DMS79 treated with DMSO at 0.1 percent for 48 hours (cell line): Measurements from ENCODE around the gene FAM153A.
"Not testable (repeated sequence)": the region's sequence is repeated elsewhere in the genome, so short reads cannot be mapped to it uniquely, and the experiment has no call there.

Experiments
- DNase-seq: peaks from one replicate; lab custom pipeline; 2025; lab: John Stamatoyannopoulos, UW

FAM153A gene

GRCh38 chr5:177782792-177783633 is at the start of gene FAM153A:
Gene FAM153A (minus strand): TSS chr5:177782899.
- DNase-seq = not testable (repeated sequence)

- not testable (repeated sequence) for DNase-seq
These were observed 49.6 kb upstream of the FAM153A start for GRCh38 chr5:177832287-177832686.

- not testable (repeated sequence) for DNase-seq
These were observed 43.4 kb upstream of the FAM153A start for GRCh38 chr5:177826073-177826472.

GRCh38 chr5:177824776-177825175 is 42.1 kb upstream of the FAM153A start:
- not testable (repeated sequence) for DNase-seq

GRCh38 chr5:177822489-177822888 is 39.8 kb upstream of the FAM153A start:
- DNase-seq = not testable (repeated sequence)

GRCh38 chr5:177819664-177820063 is 37.0 kb upstream of the FAM153A start:
- DNase-seq = not testable (repeated sequence)

- not testable (repeated sequence) for DNase-seq
These were observed 30.2 kb upstream of the FAM153A start for GRCh38 chr5:177812814-177813425.

- DNase-seq = not testable (repeated sequence)
These were observed 29.6 kb upstream of the FAM153A start for GRCh38 chr5:177812160-177812743.

GRCh38 chr5:177809209-177809913 is 26.7 kb upstream of the FAM153A start:
- not testable (repeated sequence) for DNase-seq

GRCh38 chr5:177808420-177808819 is 25.7 kb upstream of the FAM153A start:
- not testable (repeated sequence) for DNase-seq

GRCh38 chr5:177807265-177807664 is 24.6 kb upstream of the FAM153A start:
- DNase-seq = not testable (repeated sequence)

- not testable (repeated sequence) for DNase-seq
These were observed 18.7 kb upstream of the FAM153A start for GRCh38 chr5:177801427-177801826.

- DNase-seq = not testable (repeated sequence)
These were observed 15.6 kb upstream of the FAM153A start for GRCh38 chr5:177798237-177798840.

- DNase-seq = not testable (repeated sequence)
These were observed 10.6 kb upstream of the FAM153A start for GRCh38 chr5:177793272-177793671.

- DNase-seq = not testable (repeated sequence)
These were observed 8.9 kb upstream of the FAM153A start for GRCh38 chr5:177791649-177792048.

- not testable (repeated sequence) for DNase-seq
These were observed 530 bp downstream of the FAM153A start for GRCh38 chr5:177782169-177782568.

- not testable (repeated sequence) for DNase-seq
These were observed 11.5 kb downstream of the FAM153A start for GRCh38 chr5:177771206-177771605.

GRCh38 chr5:177770646-177771045 is 12.1 kb downstream of the FAM153A start:
- DNase-seq = not testable (repeated sequence)

GRCh38 chr5:177763737-177764508 is 18.8 kb downstream of the FAM153A start:
- not testable (repeated sequence) for DNase-seq

GRCh38 chr5:177760954-177761353 is 21.7 kb downstream of the FAM153A start:
- not testable (repeated sequence) for DNase-seq

GRCh38 chr5:177747354-177747753 is 35.3 kb downstream of the FAM153A start:
- not testable (repeated sequence) for DNase-seq
